SU-DHL-6 (cell line): Measurements from ENCODE around the gene XYLT2.

ENCODE experiments used
- H2AFZ ChIP-seq: fragments of 200-600 bp; sonication (generic); 2 replicates; pipeline ENCODE4 v1.6.1; 2014; ENCODE audit warnings: low read depth, mild to moderate bottlenecking, moderate library complexity, mixed read lengths, antibody characterized with exemption, low read length; ENCODE audit not compliant: severe bottlenecking
- H3F3A ChIP-seq: fragments of 200-600 bp; shearing (Covaris generic); 2 replicates; pipeline ENCODE4 v1.6.0; 2016; ENCODE audit warnings: antibody characterized with exemption, mild to moderate bottlenecking; ENCODE audit not compliant: insufficient read depth
- H3K27ac ChIP-seq: fragments of 200-600 bp; sonication (generic); 2 replicates; pipeline ENCODE4 v1.5.1; 2016; ENCODE audit warnings: low read depth, mild to moderate bottlenecking, low read length, moderate library complexity, mixed read lengths
- H3K27me3 ChIP-seq: fragments of 200-600 bp; sonication (generic), shearing (Covaris generic); 2 replicates; pipeline ENCODE4 v1.6.0; 2014; ENCODE audit warnings: mild to moderate bottlenecking, low read length
- H3K36me3 ChIP-seq: fragments of 200-600 bp; sonication (generic); 2 replicates; pipeline ENCODE4 v1.6.1; 2014; ENCODE audit warnings: mild to moderate bottlenecking, low read length, mixed read lengths
- H3K4me2 ChIP-seq: fragments of 300-600, 200-600 bp; shearing (Covaris generic), sonication (generic); 2 replicates; pipeline ENCODE4 v1.6.0; 2014; ENCODE audit warnings: low read length, low read depth, mild to moderate bottlenecking; ENCODE audit not compliant: poor library complexity, severe bottlenecking
- H3K4me3 ChIP-seq: fragments of 200-600 bp; sonication (generic); 2 replicates; pipeline ENCODE4 v1.5.1; 2014; ENCODE audit warnings: antibody characterized with exemption, low read length, mild to moderate bottlenecking, mixed read lengths; ENCODE audit not compliant: insufficient read depth, poor library complexity, severe bottlenecking
- H3K79me2 ChIP-seq: fragments of 200-600 bp; sonication (generic); 2 replicates; pipeline ENCODE4 v1.6.1; 2014; ENCODE audit warnings: mild to moderate bottlenecking, low read length, moderate library complexity; ENCODE audit not compliant: insufficient read depth
- H3K9ac ChIP-seq: fragments of 200-600 bp; sonication (generic); 2 replicates; pipeline ENCODE4 v1.7.0; 2014; ENCODE audit warnings: mild to moderate bottlenecking, low read length
- H3K9me2 ChIP-seq: fragments of 200-600 bp; sonication (generic); replicated peaks from 2 replicates; pipeline ENCODE4 v1.6.1; 2014; ENCODE audit warnings: low read length; ENCODE audit not compliant: insufficient read depth
- H3K9me3 ChIP-seq: fragments of 200-600 bp; sonication (generic); 2 replicates; pipeline ENCODE4 v1.6.1; 2014; ENCODE audit warnings: low read length, mixed read lengths; ENCODE audit not compliant: insufficient read depth
- H4K20me1 ChIP-seq: fragments of 200-600 bp; sonication (generic); 2 replicates; pipeline ENCODE4 v1.6.1; 2014; ENCODE audit warnings: low read depth, mild to moderate bottlenecking, antibody characterized with exemption, low read length, moderate library complexity, mixed read lengths
- CTCF ChIP-seq: fragments of 200-600 bp; sonication (generic); IDR thresholded peaks from one replicate; pipeline ENCODE4 v1.5.1; 2017; ENCODE audit warnings: antibody characterized with exemption, mild to moderate bottlenecking, low read length, moderate library complexity; ENCODE audit not compliant: insufficient read depth, poor library complexity, severe bottlenecking
- EZH2phosphoT487 ChIP-seq: fragments of 200-600 bp; sonication (generic), shearing (Covaris generic); conservative IDR thresholded peaks from 2 replicates; pipeline ENCODE4 v1.6.1; 2018; ENCODE audit warnings: mild to moderate bottlenecking, antibody characterized with exemption, low read length, moderate library complexity, mixed read lengths

The XYLT2 gene

DNA sequence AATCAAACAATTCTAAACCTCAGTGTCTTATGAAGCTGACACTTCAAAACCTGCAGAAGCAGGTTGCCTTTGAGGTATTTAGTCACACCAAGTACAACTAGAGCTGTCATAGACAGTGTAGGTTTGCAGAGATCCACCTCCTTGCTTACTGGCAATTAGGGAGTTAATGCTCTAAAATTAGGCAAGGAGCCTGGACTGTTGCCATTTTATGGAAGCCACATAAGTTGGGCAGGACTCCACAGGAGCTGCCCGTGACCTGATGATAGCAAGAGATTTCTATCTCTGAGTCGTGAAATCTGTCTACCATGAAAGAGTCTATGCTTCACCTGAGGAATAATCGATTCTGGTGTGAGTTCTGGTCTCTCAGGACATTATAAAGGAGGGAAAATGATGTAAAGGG lies 36.0 kb downstream of the XYLT2 start:
- no peaks in the 10 kb centered on the region for H3K9me2 ChIP-seq
- no peak overlapping the region for H2AFZ ChIP-seq
- no peaks in the 10 kb centered on the region for H4K20me1 ChIP-seq
- H3K9ac ChIP-seq: no peak overlapping the region
- H3K36me3 ChIP-seq: peaks cover 10% of the 10 kb centered on the region; the same call in 1 of the 2 replicates
- TF ChIP-seq EZH2phosphoT487 (no peak), CTCF (no peak)
- H3K79me2 ChIP-seq: no peaks in the 10 kb centered on the region
- H3K4me2 ChIP-seq: no peak overlapping the region
- H3K27ac ChIP-seq: no peak overlapping the region
- H3F3A ChIP-seq: no peaks in the 10 kb centered on the region
- no peaks in the 10 kb centered on the region for H3K9me3 ChIP-seq
- H3K4me3 ChIP-seq: no peak overlapping the region
- no peaks in the 10 kb centered on the region for H3K27me3 ChIP-seq

GRCh38 chr17:50382931-50383330 lies 37.0 kb downstream of the XYLT2 start:
- no peak overlapping the region for H2AFZ ChIP-seq
- H3K4me2 ChIP-seq: no peak overlapping the region
- H3K27ac ChIP-seq: no peak overlapping the region
- H3K36me3 ChIP-seq: peaks cover 10% of the 10 kb centered on the region; the same call in 1 of the 2 replicates
- TF ChIP-seq CTCF (no peak), EZH2phosphoT487 (no peak)
- no peaks in the 10 kb centered on the region for H4K20me1 ChIP-seq
- no peaks in the 10 kb centered on the region for H3K27me3 ChIP-seq
- H3K9me3 ChIP-seq: no peaks in the 10 kb centered on the region
- no peaks in the 10 kb centered on the region for H3K9me2 ChIP-seq
- no peak overlapping the region for H3K9ac ChIP-seq
- no peaks in the 10 kb centered on the region for H3F3A ChIP-seq
- no peaks in the 10 kb centered on the region for H3K79me2 ChIP-seq
- H3K4me3 ChIP-seq: no peak overlapping the region

DNA sequence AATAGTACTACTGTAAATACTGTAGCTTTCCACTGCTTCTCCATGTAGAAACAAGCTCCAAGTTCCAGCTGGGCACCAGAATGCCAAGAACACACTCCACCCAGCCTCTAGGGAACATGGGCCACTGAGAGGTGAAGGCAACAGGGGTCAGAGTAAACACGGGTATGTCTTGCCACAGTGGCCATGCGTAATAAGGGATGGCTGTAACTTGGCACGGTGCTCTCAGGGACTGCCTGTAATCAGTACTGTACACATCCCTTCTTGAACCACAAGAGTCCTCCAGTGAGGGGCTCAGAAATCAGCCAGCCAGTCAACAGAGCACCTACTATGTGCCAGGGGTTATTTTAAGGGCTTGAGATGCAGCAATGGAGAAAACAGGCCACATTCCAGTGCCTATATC lies 40.6 kb downstream of the XYLT2 start:
- no peak overlapping the region for H3K27ac ChIP-seq
- H3K27me3 ChIP-seq: no peaks in the 10 kb centered on the region
- no peak overlapping the region for H3K4me3 ChIP-seq
- H3K36me3 ChIP-seq: peaks cover 21% of the 10 kb centered on the region
- H3K9me2 ChIP-seq: no peaks in the 10 kb centered on the region
- no peaks in the 10 kb centered on the region for H3F3A ChIP-seq
- H3K9ac ChIP-seq: no peak overlapping the region
- no peaks in the 10 kb centered on the region for H3K79me2 ChIP-seq
- H2AFZ ChIP-seq: no peak overlapping the region
- H4K20me1 ChIP-seq: no peaks in the 10 kb centered on the region
- no peak for TF ChIP-seq EZH2phosphoT487
- no peak for TF ChIP-seq CTCF
- no peaks in the 10 kb centered on the region for H3K9me3 ChIP-seq
- H3K4me2 ChIP-seq: no peak overlapping the region

GRCh38 chr17:50388728-50389127 lies 42.8 kb downstream of the XYLT2 start:
- Histone ChIP-seq H3K27ac (no peak overlapping the region), H3K4me3 (no peak overlapping the region), H3K36me3 (peaks cover 30% of the 10 kb centered on the region), H3K9ac (no peak overlapping the region), H3F3A (no peaks in the 10 kb centered on the region), H4K20me1 (no peaks in the 10 kb centered on the region), H3K9me2 (no peaks in the 10 kb centered on the region), H3K79me2 (0 out of 2 replicates have a peak, but pooled peaks cover 4% of the 10 kb centered on the region), H2AFZ (no peak overlapping the region), H3K9me3 (no peaks in the 10 kb centered on the region), H3K4me2 (no peak overlapping the region), H3K27me3 (no peaks in the 10 kb centered on the region)
- TF ChIP-seq CTCF (no peak), EZH2phosphoT487 (no peak)
